Astrocyte of the cerebellum (primary cell): ENCODE measurements around the gene COL8A2.

Experiments
- DNase-seq: peaks from one replicate; pipeline ENCODE4 v3.0.0-alpha.2; 2011; ENCODE audit warnings: low read depth
- H3K4me3 ChIP-seq: 2 replicates; pipeline ENCODE4 v1.5.1; 2011; ENCODE audit warnings: mild to moderate bottlenecking, low read depth, low read length, moderate library complexity
- in situ Hi-C: cut with HindIII; loops from 2 replicates; pipeline ENCODE4 v1.10.0; 2017; ENCODE audit warnings: low sequenced_read_pairs
- TF ChIP-seq, protein P1 (sequence below): IDR thresholded peaks from 2 replicates; pipeline ENCODE4 v1.5.1; 2012; ENCODE audit warnings: low read length, low read depth, moderate library complexity, mild to moderate bottlenecking; ENCODE audit errors: missing control alignments

Gene COL8A2

DNA sequence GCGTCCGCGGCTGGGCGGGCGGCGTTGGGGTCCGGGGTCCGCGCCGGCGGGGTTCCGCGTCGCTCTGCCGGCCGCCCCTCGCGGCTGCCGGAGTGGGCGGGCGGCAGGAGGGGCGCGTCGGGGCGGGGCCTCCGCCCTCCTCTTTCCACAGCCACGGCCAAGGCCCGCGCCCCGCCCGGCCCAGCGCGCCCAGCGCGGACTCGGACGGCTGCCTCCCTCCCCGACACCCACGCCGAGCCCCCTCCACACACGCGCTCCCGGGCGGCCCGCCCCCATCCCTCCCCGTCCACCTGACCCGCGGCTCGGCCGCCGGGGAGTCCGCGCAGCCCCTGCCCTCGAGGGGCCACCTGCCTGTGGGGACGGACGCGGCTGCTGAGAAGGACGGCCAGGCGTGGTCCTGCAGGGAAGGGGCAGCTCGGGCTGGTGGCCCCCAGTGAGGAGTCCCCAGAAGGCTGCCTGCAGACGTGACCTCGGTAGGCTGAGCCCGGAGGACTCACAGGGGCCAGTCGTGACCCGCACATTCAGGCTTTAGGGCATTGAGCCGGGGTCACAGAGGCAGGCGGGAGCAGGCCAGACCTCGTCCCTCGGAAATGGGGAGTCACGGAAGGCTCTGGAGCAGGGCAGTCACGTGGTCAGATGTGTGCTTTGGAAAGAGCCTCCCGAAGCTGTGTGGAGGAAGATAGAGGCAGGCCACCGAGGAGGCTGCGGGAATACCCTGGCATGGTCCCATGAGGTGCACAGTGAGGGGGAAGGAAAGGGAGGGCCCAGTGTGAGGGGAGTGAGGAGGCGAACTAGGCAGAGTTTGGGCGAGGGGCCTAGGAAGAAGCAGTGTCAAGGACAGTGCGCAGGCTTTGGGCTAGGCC lies at the start of gene COL8A2:
TSS of gene COL8A2 (minus strand) at position 94 of the 863 bp plus-strand sequence. CDS start 24,980 bp downstream, outside the sequence.
- DNase-seq: no peak
- TF ChIP-seq, protein P1, sequence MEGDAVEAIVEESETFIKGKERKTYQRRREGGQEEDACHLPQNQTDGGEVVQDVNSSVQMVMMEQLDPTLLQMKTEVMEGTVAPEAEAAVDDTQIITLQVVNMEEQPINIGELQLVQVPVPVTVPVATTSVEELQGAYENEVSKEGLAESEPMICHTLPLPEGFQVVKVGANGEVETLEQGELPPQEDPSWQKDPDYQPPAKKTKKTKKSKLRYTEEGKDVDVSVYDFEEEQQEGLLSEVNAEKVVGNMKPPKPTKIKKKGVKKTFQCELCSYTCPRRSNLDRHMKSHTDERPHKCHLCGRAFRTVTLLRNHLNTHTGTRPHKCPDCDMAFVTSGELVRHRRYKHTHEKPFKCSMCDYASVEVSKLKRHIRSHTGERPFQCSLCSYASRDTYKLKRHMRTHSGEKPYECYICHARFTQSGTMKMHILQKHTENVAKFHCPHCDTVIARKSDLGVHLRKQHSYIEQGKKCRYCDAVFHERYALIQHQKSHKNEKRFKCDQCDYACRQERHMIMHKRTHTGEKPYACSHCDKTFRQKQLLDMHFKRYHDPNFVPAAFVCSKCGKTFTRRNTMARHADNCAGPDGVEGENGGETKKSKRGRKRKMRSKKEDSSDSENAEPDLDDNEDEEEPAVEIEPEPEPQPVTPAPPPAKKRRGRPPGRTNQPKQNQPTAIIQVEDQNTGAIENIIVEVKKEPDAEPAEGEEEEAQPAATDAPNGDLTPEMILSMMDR: no peak
- H3K4me3 ChIP-seq: peak within 1 kb of the TSS; percentile 40
- in situ Hi-C loops: no loop called here

DNA sequence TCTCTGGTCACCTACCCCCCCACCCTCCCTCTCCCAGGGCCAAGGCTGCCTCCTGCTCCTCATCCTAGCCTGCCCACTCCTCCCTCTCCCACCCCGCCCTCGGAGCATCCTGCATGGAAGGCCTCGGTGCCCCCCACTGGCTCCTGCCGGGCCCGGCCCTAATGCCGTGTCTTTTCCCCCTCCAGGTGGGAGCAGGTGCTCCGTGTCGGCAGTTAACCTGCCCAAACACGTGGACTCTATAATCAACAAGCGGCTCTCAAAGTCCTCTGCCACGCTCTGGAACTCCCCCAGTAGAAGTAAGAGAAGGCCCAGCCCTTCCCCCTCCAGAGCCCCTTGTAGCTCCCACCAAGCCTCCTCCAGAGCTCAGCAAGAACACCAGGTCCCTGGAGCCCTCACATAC lies 49.7 kb upstream of the COL8A2 start:
- in situ Hi-C loops: no loop called here
- DNase-seq: no peak
- no peak overlapping the region for H3K4me3 ChIP-seq
- TF ChIP-seq, protein P1: no peak

- H3K4me3 ChIP-seq: no peak overlapping the region
- in situ Hi-C loops: no loop called here
- TF ChIP-seq, protein P1: no peak
- DNase-seq: no peak
Measured at GRCh38 chr1:36172983-36173382, 48.0 kb upstream of the COL8A2 start.

GRCh38 chr1:36172017-36172747 lies 47.2 kb upstream of the COL8A2 start:
- in situ Hi-C loops: no loop called here
- H3K4me3 ChIP-seq: no peak overlapping the region
- no peak for DNase-seq
- TF ChIP-seq, protein P1: no peak

- no peak overlapping the region for H3K4me3 ChIP-seq
- TF ChIP-seq, protein P1: no peak
- in situ Hi-C loops: no loop called here
Measured at GRCh38 chr1:36170643-36171412, 45.8 kb upstream of the COL8A2 start.

GRCh38 chr1:36168514-36168913 lies 43.5 kb upstream of the COL8A2 start:
- DNase-seq: no peak
- in situ Hi-C loops: no loop called here
- TF ChIP-seq, protein P1: no peak
- no peak overlapping the region for H3K4me3 ChIP-seq

More at GRCh38 chr1:36170643-36171412, 45.8 kb upstream of the COL8A2 start:
- DNase-seq: no peak
